Right cardiac atrium (tissue), 5 donors: ENCODE measurements around the gene PDZRN3. TPM values are rescaled to one million over a fixed set of nuclear protein-coding genes. Genes with fewer than 3 reads are reported as not detected.
"Not testable (repeated sequence)": the region's sequence is repeated elsewhere in the genome, so short reads cannot be mapped to it uniquely, and the experiment has no call there.

Experiments used
- ATAC-seq, 2 donors: fragments of 200-7000 bp; cut with Tn5 transposase; one replicate each; pipeline versions ENCODE4 v1.8.0 to v1.9.1; 2020; ENCODE audit warnings: moderate library complexity in 2 of 2, mild to moderate bottlenecking in 1 of 2
- DNase-seq, 3 donors: peaks; one replicate each; pipeline ENCODE4 v3.0.0-alpha.2; 2020
- H3K27ac ChIP-seq: one replicate; pipeline ENCODE4 v1.5.1; 2013; ENCODE audit warnings: mild to moderate bottlenecking, low read length, control low read depth, moderate library complexity
- H3K27me3 ChIP-seq: one replicate; pipeline ENCODE4 v1.6.1; 2013; ENCODE audit not compliant: control insufficient read depth, insufficient read depth
- H3K4me1 ChIP-seq: one replicate; pipeline ENCODE4 v1.6.1; 2013; ENCODE audit warnings: low read length; ENCODE audit not compliant: control insufficient read depth, insufficient read depth
- H3K4me3 ChIP-seq: one replicate; pipeline ENCODE4 v1.5.1; 2013; ENCODE audit warnings: low read length, control low read depth
- H3K9me3 ChIP-seq: one replicate; pipeline ENCODE4 v1.6.1; 2013; ENCODE audit warnings: low read length; ENCODE audit not compliant: control insufficient read depth
- WGBS: extraction: QIAGEN DNeasy Blood & Tissue Kit; methylation state at CpG from one replicate; pipeline ENCODE4 v1.1.7; 2013; 5-methylcytosine and 5-hydroxymethylcytosine counted together
- intact Hi-C, 4 donors: fragments of 100-400 bp; cut with DNase I; formaldehyde crosslinking; loops; one replicate each; pipeline versions ENCODE4 v1.11.0 to v1.14.0; 2022 to 2023
- polyA plus RNA-seq: library from polyadenylated mRNA; stranded (reverse); fragments of 200-250 nt; gene quantifications from one replicate; pipeline ENCODE4 v1.2.3, GENCODE V29; 2013
- total RNA-seq, 4 donors: library from RNA; stranded (reverse); fragmentation: NEBNext Ultra II Directional; extraction: Animal tissue kit (Norgen Biotek cat#: 25700); gene quantifications; one replicate each; pipeline ENCODE4 v1.2.1, GENCODE V29; 2021
- donor health status: healthy with polysubstance abuse.
- donor health status: DM: no; HTN: yes; CAD: no.
- donor health status: DM: no; HTN: no; CAD: no.
- donor health status: DM: no; HTN: yes; CAD: no; lungs with severe emphysema.
- donor health status: DM: yes; HTN: yes; CAD: no.

The PDZRN3 gene
- total and polyA plus RNA-seq, 5 donors = 49.8 to 96.5 (median 70.1) TPM

GRCh38 chr3:73573204-73573603, 51.5 kb downstream of the PDZRN3 start:
- ATAC-seq = no peak
- 68% methylated on average over 2 of the region's 2 CpGs for WGBS
- no peak overlapping the region for H3K4me3 ChIP-seq
- no peak for DNase-seq
- peaks cover 7% of the 10 kb centered on the region for H3K4me1 ChIP-seq
- intact Hi-C loops = no loop called here
- no peaks in the 10 kb centered on the region for H3K27me3 ChIP-seq
- peak overlapping the region; percentile 35 for H3K27ac ChIP-seq
- H3K9me3 ChIP-seq = no peaks in the 10 kb centered on the region

- H3K4me3 ChIP-seq = no peak overlapping the region
- H3K9me3 ChIP-seq = no peaks in the 10 kb centered on the region
- no peak overlapping the region for H3K27ac ChIP-seq
- WGBS = 84% methylated on average over 3 of the region's 3 CpGs
- intact Hi-C loops = no loop called here
- ATAC-seq (no peak), DNase-seq (no peak)
- peaks cover 7% of the 10 kb centered on the region for H3K4me1 ChIP-seq
- H3K27me3 ChIP-seq = no peaks in the 10 kb centered on the region
These were observed 52.4 kb downstream of the PDZRN3 start for GRCh38 chr3:73572368-73572767.

GRCh38 chr3:73571238-73571794, 53.4 kb downstream of the PDZRN3 start:
- 43% methylated on average over 10 of the region's 10 CpGs for WGBS
- intact Hi-C loops = no loop called here
- ATAC-seq (no peak), DNase-seq (no peak)
- H3K4me1 ChIP-seq = peaks cover 5% of the 10 kb centered on the region
- no peaks in the 10 kb centered on the region for H3K9me3 ChIP-seq
- no peak overlapping the region for H3K4me3 ChIP-seq
- H3K27ac ChIP-seq = no peak overlapping the region
- no peaks in the 10 kb centered on the region for H3K27me3 ChIP-seq

- 87% methylated on average over 8 of the region's 8 CpGs for WGBS
- peak in 1 of 2 donors; percentile 32 for ATAC-seq
These were observed 55.4 kb downstream of the PDZRN3 start for GRCh38 chr3:73569246-73569760.

GRCh38 chr3:73568371-73568862, 56.3 kb downstream of the PDZRN3 start:
- WGBS = 70% methylated on average over 5 of the region's 5 CpGs
- Histone ChIP-seq H3K4me3 (no peak overlapping the region), H3K4me1 (peaks cover 5% of the 10 kb centered on the region), H3K27me3 (no peaks in the 10 kb centered on the region), H3K27ac (no peak overlapping the region), H3K9me3 (no peaks in the 10 kb centered on the region)
- intact Hi-C loops = no loop called here
- ATAC-seq = peak; percentile 37 to 42
- no peak for DNase-seq

More at GRCh38 chr3:73569246-73569760, 55.4 kb downstream of the PDZRN3 start:
- H3K27ac ChIP-seq = no peak overlapping the region
- H3K4me1 ChIP-seq = peaks cover 5% of the 10 kb centered on the region
- DNase-seq = no peak
- H3K27me3 ChIP-seq = no peaks in the 10 kb centered on the region
- intact Hi-C loops = no loop called here
- H3K9me3 ChIP-seq = no peaks in the 10 kb centered on the region
- H3K4me3 ChIP-seq = no peak overlapping the region

- ATAC-seq, H3K27me3 ChIP-seq, H3K4me1 ChIP-seq, intact Hi-C loops, DNase-seq, H3K9me3 ChIP-seq, H3K27ac ChIP-seq, H3K4me3 ChIP-seq: not testable (repeated sequence)
- WGBS = 94% methylated on average over 12 of the region's 12 CpGs
These were observed 59.4 kb downstream of the PDZRN3 start for GRCh38 chr3:73565374-73565773.

- Histone ChIP-seq H3K4me1 (no peaks in the 10 kb centered on the region), H3K27me3 (no peaks in the 10 kb centered on the region), H3K4me3 (no peak overlapping the region), H3K9me3 (no peaks in the 10 kb centered on the region), H3K27ac (no peak overlapping the region)
- 74% methylated on average over 3 of the region's 3 CpGs for WGBS
- intact Hi-C loops = no loop called here
- ATAC-seq = peak in 1 of 2 donors; percentile 42
- DNase-seq = no peak
These were observed 60.7 kb downstream of the PDZRN3 start for GRCh38 chr3:73563896-73564582.

- Histone ChIP-seq H3K4me1 (peaks cover 3% of the 10 kb centered on the region), H3K27ac (no peak overlapping the region), H3K9me3 (no peaks in the 10 kb centered on the region), H3K4me3 (no peak overlapping the region), H3K27me3 (no peaks in the 10 kb centered on the region)
- no peak for ATAC-seq
- 71% methylated on average over 10 of the region's 10 CpGs for whole genome bisulfite sequencing
- no peak for DNase-seq
- intact Hi-C loops = no loop called here
These were observed 63.2 kb downstream of the PDZRN3 start for GRCh38 chr3:73561494-73561893.

GRCh38 chr3:73559749-73560148, 65.0 kb downstream of the PDZRN3 start:
- no peak overlapping the region for H3K27ac ChIP-seq
- 87% methylated on average over 2 of the region's 2 CpGs for WGBS
- DNase-seq (no peak), ATAC-seq (no peak)
- H3K27me3 ChIP-seq = no peaks in the 10 kb centered on the region
- H3K4me1 ChIP-seq = peaks cover 3% of the 10 kb centered on the region
- H3K9me3 ChIP-seq = no peaks in the 10 kb centered on the region
- intact Hi-C loops = no loop called here
- H3K4me3 ChIP-seq = no peak overlapping the region

GRCh38 chr3:73558727-73559075, 66.0 kb downstream of the PDZRN3 start:
- intact Hi-C loops = no loop called here

GRCh38 chr3:73557986-73558726, 66.6 kb downstream of the PDZRN3 start:
- no peak for ATAC-seq

More at GRCh38 chr3:73558727-73559075, 66.0 kb downstream of the PDZRN3 start:
- Histone ChIP-seq H3K27me3 (no peaks in the 10 kb centered on the region), H3K4me3 (no peak overlapping the region), H3K9me3 (no peaks in the 10 kb centered on the region), H3K4me1 (peaks cover 6% of the 10 kb centered on the region), H3K27ac (no peak overlapping the region)
- ATAC-seq = peak; percentile 80 to 81
- peak in 1 of 3 donors; percentile 28 for DNase-seq
- WGBS = 40% methylated on average over 4 of the region's 4 CpGs

More at GRCh38 chr3:73557986-73558726, 66.6 kb downstream of the PDZRN3 start:
- DNase-seq = no peak
- Histone ChIP-seq H3K27me3 (no peaks in the 10 kb centered on the region), H3K27ac (no peak overlapping the region), H3K4me1 (peaks cover 8% of the 10 kb centered on the region), H3K9me3 (no peaks in the 10 kb centered on the region), H3K4me3 (no peak overlapping the region)
- 30% methylated on average over 3 of the region's 3 CpGs for WGBS
- intact Hi-C loops = no loop called here
